HepG2 (cell line): ENCODE measurements around the gene ZNRF3. TPM values are rescaled to one million over a fixed set of nuclear protein-coding genes. Genes with fewer than 3 reads are reported as not detected.
A peak's percentile ranks its signal among the peaks of the same experiment; 100 is the strongest.

ENCODE experiments used
- HDAC6 ChIP-seq: fragments of 200-600 bp; sonication (generic); IDR thresholded peaks from 2 replicates; pipeline ENCODE4 v1.7.0; 2017; ENCODE audit warnings: mild to moderate bottlenecking, antibody characterized with exemption, low read length, low read depth
- HIC2 ChIP-seq: sonication (generic); formaldehyde crosslinking; IDR thresholded peaks from 2 replicates; pipeline ENCODE4 v1.9.0; 2022; ENCODE audit warnings: low read depth, missing genetic modification reagents
- HMG20A ChIP-seq: IDR thresholded peaks from 2 replicates; pipeline ENCODE4 v1.6.1; 2016; ENCODE audit warnings: borderline replicate concordance
- HNF1A ChIP-seq, 2 experiments: sonication (generic) in 1 of 2; formaldehyde crosslinking in 1 of 2; IDR thresholded peaks; 2 replicates each; pipeline versions ENCODE4 v1.4.0 to v1.6.1; 2016 to 2020; ENCODE audit warnings: borderline replicate concordance in 1 of 2, low read depth in 1 of 2, mild to moderate bottlenecking in 1 of 2, missing genetic modification reagents in 1 of 2
- KMT2B ChIP-seq: IDR thresholded peaks from 2 replicates; pipeline ENCODE4 v1.6.1; 2016; ENCODE audit warnings: missing genetic modification reagents, missing compliant biosample characterization
- NFE2 ChIP-seq: sonication (generic); formaldehyde crosslinking; IDR thresholded peaks from 2 replicates; pipeline ENCODE4 v1.4.0; 2020; ENCODE audit warnings: missing genetic modification reagents
- NRL ChIP-seq: sonication (generic); formaldehyde crosslinking; IDR thresholded peaks from 2 replicates; pipeline ENCODE4 v1.5.0; 2020; ENCODE audit warnings: missing genetic modification reagents, mild to moderate bottlenecking, moderate library complexity, borderline replicate concordance
- POLR2AphosphoS2 ChIP-seq: IDR thresholded peaks from 2 replicates; pipeline ENCODE4 v1.6.1; 2011; ENCODE audit warnings: low read depth, low read length, improper control_type of control experiment
- RCOR2 ChIP-seq: IDR thresholded peaks from 2 replicates; pipeline ENCODE4 v1.6.1; 2016; ENCODE audit warnings: missing biosample characterization, missing genetic modification reagents
- SIN3A ChIP-seq: IDR thresholded peaks from 2 replicates; pipeline ENCODE4 v1.6.1; 2011; ENCODE audit warnings: low read depth, mild to moderate bottlenecking, control low read depth, low read length, borderline replicate concordance
- ZBTB21 ChIP-seq: sonication (generic); formaldehyde crosslinking; IDR thresholded peaks from 2 replicates; pipeline ENCODE4 v1.4.0; 2020; ENCODE audit warnings: missing genetic modification reagents
- ZNF10 ChIP-seq: sonication (generic); formaldehyde crosslinking; IDR thresholded peaks from 2 replicates; pipeline ENCODE4 v1.4.0; 2020; ENCODE audit warnings: mild to moderate bottlenecking, low read depth, missing genetic modification reagents, borderline replicate concordance
- ZNF124 ChIP-seq: sonication (generic); formaldehyde crosslinking; IDR thresholded peaks from 2 replicates; pipeline ENCODE4 v1.4.0; 2020; ENCODE audit warnings: missing genetic modification reagents
- ZNF607 ChIP-seq: sonication (generic); formaldehyde crosslinking; IDR thresholded peaks from 2 replicates; pipeline ENCODE4 v1.5.1; 2020; ENCODE audit warnings: missing genetic modification reagents, mild to moderate bottlenecking, borderline replicate concordance
- ZNF780A ChIP-seq: sonication (generic); formaldehyde crosslinking; IDR thresholded peaks from 2 replicates; pipeline ENCODE4 v1.8.0; 2022; ENCODE audit warnings: mild to moderate bottlenecking, missing genetic modification reagents, moderate library complexity
- polyA plus RNA-seq, 8 experiments: library from polyadenylated mRNA; depleted of rRNA in 3 of 8; stranded (reverse) in 7 of 8; unstranded in 1 of 8; fragments of >200 nt; fragmentation: Illumina TruSeq in 4 of 8; extraction: Trizol in 4 of 8; gene quantifications; 2 replicates each; pipeline versions ENCODE4 v1.2.1 to v1.2.3, GENCODE V29; 2011 to 2016; ENCODE audit warnings: low read depth in 4 of 8, missing spikeins in 1 of 8, mixed read lengths in 1 of 8; ENCODE audit not compliant: insufficient read depth in 1 of 8
- total RNA-seq, 5 experiments: library from RNA; depleted of rRNA; stranded (reverse); fragments of >200 nt; fragmentation: Illumina TruSeq; extraction: Trizol; gene quantifications; 2 replicates each; pipeline ENCODE4 v1.2.3, GENCODE V29; 2016; ENCODE audit warnings: low read depth in 1 of 5
- TF ChIP-seq, protein P1 (sequence below), 2 experiments: sonication (generic) in 1 of 2; formaldehyde crosslinking in 1 of 2; IDR thresholded peaks; 2 replicates each; pipeline versions ENCODE4 v1.6.1 to v1.9.0; 2014 to 2022; ENCODE audit warnings: antibody characterized with exemption in 1 of 2, borderline replicate concordance in 1 of 2, inconsistent platforms in 1 of 2, low read depth in 1 of 2, missing genetic modification reagents in 1 of 2

The ZNRF3 gene
- total and polyA plus RNA-seq, 2 of the 13 experiments (the other 11 are each of a cell fraction or from before 2014, with no cell fraction given): 20.3 to 36.7 TPM

- TF ChIP-seq, protein P1, sequence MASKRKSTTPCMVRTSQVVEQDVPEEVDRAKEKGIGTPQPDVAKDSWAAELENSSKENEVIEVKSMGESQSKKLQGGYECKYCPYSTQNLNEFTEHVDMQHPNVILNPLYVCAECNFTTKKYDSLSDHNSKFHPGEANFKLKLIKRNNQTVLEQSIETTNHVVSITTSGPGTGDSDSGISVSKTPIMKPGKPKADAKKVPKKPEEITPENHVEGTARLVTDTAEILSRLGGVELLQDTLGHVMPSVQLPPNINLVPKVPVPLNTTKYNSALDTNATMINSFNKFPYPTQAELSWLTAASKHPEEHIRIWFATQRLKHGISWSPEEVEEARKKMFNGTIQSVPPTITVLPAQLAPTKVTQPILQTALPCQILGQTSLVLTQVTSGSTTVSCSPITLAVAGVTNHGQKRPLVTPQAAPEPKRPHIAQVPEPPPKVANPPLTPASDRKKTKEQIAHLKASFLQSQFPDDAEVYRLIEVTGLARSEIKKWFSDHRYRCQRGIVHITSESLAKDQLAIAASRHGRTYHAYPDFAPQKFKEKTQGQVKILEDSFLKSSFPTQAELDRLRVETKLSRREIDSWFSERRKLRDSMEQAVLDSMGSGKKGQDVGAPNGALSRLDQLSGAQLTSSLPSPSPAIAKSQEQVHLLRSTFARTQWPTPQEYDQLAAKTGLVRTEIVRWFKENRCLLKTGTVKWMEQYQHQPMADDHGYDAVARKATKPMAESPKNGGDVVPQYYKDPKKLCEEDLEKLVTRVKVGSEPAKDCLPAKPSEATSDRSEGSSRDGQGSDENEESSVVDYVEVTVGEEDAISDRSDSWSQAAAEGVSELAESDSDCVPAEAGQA (IDR thresholded peaks at IDR 0.05; ENCODE audit: low read depth): no peak; the same call in 1 of the 2 replicates
- TF ChIP-seq, protein P1 (CRISPR knock-in tag; IDR thresholded peaks at IDR 0.05; ENCODE audit: borderline replicate concordance): no peak
- TF ChIP-seq HDAC6 (no peak), ZNF10 (no peak), KMT2B (peak; percentile 56; the same call in 1 of the 2 replicates), HIC2 (no peak), NFE2 (CRISPR knock-in tag) (no peak), SIN3A (peak; percentile 61; the same call in 1 of the 2 replicates), ZNF607 (CRISPR knock-in tag) (0 out of 2 replicates have a peak, but pooled peaks have one; percentile 57), ZNF780A (peak; percentile 41; the same call in 1 of the 2 replicates), POLR2AphosphoS2 (no peak), RCOR2 (CRISPR knock-in tag) (0 out of 2 replicates have a peak, but pooled peaks have one; percentile 33), ZBTB21 (CRISPR knock-in tag) (no peak), NRL (CRISPR knock-in tag) (peak; percentile 91; the same call in 1 of the 2 replicates), HNF1A (IDR thresholded peaks at IDR 0.05; ENCODE audit: low read depth) (peak; percentile 19; the same call in 1 of the 2 replicates), HNF1A (CRISPR knock-in tag; IDR thresholded peaks at IDR 0.05; ENCODE audit: borderline replicate concordance) (peak; percentile 71; the same call in 1 of the 2 replicates), ZNF124 (CRISPR knock-in tag) (no peak), HMG20A (CRISPR knock-in tag) (no peak; the same call in 1 of the 2 replicates)
Observed at GRCh38 chr22:28882878-28883656, at the start of gene ZNRF3 (continued).
